GM19193 (cell line): ENCODE data around the gene TFE3.

ENCODE experiments used
- POLR2A ChIP-seq: IDR thresholded peaks from 4 replicates; pipeline ENCODE4 v1.6.1; 2011; ENCODE audit not compliant: insufficient read depth, insufficient read length; ENCODE audit errors: extremely low read depth

TFE3 gene

DNA sequence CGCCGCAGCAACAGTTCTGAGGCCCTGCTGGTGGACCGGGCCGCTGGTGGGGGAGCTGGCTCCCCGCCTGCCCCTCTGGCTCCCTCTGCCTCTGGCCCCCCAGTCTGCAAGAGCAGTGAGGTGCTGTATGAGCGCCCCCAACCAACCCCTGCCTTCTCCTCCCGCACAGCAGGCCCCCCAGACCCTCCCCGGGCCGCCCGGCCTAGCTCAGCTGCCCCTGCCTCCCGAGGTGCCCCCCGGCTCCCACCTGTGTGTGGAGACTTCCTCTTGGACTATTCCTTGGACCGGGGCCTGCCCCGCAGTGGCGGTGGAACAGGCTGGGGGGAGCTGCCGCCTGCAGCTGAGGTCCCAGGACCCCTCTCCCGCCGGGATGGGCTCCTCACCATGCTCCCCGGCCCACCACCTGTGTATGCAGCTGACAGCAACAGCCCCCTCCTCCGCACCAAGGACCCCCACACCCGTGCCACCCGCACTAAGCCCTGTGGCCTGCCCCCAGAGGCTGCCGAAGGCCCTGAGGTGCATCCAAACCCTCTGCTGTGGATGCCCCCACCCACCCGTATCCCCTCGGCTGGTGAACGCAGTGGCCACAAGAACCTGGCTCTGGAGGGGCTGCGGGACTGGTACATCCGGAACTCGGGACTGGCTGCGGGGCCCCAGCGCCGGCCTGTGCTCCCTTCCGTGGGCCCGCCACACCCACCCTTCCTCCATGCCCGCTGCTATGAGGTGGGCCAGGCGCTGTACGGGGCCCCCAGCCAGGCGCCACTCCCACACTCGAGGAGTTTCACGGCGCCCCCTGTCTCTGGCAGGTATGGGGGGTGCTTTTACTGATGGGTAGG is 24.3 kb upstream of the TFE3 start:
- TF ChIP-seq POLR2A: no peak

DNA sequence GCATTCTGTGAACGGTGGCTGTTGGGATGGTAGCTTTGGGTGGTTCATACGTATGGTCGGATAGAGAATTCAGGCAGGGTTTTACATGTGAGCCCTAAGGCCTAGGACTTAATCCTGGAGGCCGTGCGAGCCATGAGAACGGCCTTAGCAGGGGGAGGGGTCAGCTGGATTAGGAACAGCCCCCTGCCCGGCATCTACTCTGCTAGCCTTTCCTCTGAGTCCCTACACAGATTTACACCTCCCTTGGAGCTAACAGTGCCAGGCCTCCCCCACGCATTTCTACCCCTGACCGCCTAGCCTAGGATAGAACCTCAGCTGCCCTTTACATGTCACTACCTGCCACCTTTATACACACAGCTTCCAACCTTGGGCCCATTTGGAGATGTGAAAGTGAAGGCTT is 23.5 kb upstream of the TFE3 start:
- TF ChIP-seq POLR2A: no peak

DNA sequence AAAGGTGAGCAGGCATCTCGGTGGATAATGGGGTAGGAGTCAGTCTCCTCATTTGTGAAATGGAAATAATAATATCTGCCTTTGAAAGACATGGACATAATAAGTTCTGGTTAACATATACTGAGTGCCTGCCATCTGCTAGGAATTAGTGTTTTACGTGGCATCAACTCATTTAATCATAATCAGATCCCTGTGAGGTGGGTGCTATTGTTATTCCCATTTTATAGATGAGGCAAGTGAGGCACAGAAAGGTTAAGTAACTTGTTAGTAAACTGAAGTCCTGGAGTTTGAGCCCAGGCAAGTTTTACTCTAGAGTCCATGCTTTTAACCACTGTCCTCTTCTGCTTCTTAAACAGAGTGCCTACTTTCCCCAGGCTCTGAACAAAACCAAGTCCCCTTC is 23.1 kb upstream of the TFE3 start:
- TF ChIP-seq POLR2A: no peak

DNA sequence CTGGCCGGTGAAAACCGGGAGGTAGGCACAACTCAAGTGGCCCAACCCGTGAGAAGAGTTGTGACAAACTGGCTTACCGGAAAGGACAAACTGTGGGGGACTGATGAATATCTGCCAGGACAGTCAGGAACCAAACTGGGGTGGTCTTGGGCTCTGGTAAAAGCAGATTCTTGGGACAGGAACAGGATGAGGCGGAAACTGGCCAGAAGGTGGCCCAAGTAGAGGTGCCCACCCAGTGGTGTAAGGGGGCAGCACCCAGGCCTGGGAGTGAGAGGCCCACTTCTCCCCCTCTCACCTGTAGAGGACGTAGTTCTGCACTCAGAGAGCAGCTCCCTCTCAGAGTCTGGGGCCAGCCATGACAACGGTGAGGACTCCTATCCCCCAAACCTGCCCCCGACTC is 21.6 kb upstream of the TFE3 start:
- no peak for TF ChIP-seq POLR2A

DNA sequence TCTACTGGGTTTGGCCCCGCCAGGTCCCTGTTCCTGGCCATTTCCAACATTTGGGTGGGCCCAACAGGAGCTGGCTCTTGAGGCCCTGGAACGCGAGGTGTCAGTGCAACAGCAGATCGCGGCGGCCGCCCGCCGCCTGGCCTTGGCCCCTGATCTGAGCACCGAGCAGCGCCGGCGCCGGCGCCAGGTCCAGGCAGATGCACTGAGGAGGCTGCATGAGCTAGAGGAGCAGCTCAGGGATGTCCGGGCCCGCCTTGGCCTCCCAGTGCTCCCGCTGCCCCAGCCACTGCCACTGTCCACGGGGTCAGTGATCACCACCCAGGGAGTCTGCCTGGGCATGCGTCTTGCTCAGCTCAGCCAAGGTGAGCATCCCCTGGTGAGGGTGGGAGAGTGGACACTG is 21.1 kb upstream of the TFE3 start:
- no peak for TF ChIP-seq POLR2A

DNA sequence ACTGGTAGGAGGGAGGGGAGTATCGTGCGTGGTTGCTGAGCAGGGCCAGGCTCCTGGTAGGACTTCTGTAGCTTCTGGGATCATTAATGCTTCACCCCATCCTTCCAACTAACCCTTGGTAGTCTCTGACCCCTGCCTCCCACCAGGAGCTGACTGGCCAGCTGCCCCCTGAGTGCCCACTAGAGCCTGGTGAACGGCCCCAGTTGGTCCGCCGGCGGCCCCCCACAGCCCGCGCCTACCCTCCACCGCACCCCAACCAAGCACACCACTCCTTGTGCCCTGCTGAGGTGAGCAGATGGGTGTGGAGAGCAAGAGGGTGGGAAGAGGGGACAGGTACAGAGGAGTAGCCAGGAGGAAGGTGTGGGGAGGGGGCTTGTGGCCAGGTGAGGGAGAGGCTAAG is 20.6 kb upstream of the TFE3 start:
- no peak for TF ChIP-seq POLR2A

DNA sequence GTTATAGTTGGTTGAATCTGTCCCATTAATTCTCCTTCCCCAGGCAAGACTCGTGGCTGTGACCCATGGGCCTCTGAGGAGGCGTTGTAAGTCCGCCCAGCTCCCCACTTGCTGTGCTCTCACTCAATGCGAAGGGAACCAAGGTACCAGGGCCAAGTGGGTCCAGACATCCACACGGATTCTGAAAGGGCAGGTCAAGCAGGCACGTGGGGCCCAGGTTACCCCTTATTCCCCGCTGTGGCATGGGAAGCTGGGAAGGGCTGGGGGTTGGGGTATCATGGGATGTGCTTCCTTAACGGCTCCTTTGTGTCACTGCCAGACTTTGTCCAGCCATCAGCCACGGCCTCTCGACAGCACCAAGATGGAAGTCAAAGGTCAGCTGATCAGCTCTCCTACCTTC is 18.8 kb upstream of the TFE3 start:
- no peak for TF ChIP-seq POLR2A

DNA sequence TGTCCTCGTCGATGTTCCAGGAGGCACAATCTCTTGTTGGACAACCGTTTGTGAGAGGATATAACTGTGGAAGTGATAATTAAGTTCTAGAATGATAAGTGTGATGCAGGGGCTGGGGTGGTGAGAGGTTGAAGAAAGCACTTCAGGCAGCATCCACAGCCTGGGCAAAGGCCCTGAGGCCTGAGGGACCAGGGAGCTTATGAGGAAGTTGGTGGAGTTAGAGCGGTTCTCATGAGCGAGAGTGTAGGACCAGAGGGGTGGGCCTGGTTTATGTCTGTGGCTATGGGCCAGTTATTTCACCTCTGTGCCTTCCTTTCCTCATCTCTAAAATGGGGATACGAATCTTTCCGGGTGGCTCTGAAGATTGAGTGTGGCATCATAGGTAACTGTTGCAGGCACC is 18.3 kb upstream of the TFE3 start:
- no peak for TF ChIP-seq POLR2A

DNA sequence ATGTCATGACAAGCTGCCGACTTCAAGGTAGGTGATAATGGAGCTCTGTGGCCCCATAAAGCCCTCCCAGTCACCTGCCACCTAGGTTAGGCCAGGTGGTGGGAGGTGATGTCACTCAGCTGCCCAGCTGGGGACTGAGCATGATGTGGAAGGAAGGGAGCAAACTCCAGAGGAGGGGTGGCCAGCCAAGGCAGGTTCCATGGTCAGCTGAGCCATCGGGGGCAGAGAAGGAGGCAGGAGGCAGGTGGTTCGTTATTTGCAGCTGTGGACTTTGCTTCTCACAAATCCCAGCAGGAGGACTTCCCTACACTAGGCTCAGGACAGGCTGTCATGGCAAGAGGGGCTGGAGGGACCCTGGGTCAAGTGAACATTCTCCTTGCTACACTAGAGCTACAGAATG is 17.8 kb upstream of the TFE3 start:
- no peak for TF ChIP-seq POLR2A

DNA sequence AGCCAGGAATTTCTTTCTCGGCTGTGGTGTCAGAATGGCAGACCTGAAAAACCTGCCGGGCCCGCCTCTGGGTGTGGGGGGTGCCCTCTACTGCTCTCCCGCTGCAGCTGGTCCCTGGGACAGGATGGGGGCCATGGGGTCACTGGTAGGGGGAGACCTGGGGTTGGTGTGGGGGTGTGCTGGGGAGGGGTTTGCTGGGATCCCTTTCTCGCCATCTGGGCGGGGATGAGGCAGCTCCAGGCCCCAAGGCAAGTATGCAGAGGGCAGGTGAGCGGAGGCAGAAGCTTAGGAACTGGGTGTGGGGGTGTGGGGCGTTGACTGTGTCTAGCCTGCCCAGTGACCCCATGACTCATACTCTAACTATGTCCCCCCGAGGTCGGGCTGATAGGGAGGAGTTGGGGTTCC is 16.5 kb upstream of the TFE3 start:
- TF ChIP-seq POLR2A: no peak

DNA sequence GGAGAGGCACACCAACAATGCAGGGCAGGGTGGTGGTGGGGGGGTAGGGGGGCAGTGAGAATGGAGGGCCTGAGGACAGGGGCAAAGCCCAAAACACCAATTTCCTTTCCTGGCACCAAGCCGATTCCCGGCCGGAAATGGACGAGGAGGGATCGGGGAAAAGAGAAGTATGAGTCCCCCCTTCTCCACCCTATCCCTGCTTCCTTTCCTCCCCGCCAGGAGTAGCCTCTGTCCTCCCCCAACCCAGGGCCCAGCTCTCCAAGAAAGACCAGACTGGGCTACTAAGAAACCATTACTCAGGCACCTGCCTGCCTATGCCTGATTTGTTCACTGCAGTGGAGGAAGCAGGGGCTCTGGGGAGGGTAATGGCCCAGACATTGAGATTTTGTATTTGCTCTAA is 16.0 kb upstream of the TFE3 start:
- TF ChIP-seq POLR2A: no peak

DNA sequence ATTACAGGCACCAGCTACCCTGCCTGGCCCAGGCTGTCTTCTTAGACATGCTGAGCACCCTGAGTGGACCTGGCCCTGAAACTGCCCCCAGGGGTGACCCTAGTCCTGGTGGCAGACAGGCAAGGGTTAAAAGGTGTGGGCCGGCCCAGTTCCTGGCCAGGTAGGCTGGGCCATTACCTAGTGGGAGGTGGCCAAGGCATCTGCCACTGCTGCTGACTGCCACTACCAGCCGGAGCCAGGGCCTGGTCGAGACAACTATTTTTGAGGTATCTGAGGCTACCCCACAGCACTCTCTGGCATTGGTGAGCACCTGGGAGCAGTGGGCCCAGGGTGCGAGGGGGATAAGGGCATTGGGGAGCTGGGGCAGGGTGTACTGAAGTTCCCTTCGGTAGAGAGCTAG is 15.6 kb upstream of the TFE3 start, which contains the start of gene CCDC120:
CCDC120 (plus strand) TSS at position 206 of the 400 bp plus-strand sequence. CDS start 3,043 bp downstream, outside the sequence.
- TF ChIP-seq POLR2A: no peak

DNA sequence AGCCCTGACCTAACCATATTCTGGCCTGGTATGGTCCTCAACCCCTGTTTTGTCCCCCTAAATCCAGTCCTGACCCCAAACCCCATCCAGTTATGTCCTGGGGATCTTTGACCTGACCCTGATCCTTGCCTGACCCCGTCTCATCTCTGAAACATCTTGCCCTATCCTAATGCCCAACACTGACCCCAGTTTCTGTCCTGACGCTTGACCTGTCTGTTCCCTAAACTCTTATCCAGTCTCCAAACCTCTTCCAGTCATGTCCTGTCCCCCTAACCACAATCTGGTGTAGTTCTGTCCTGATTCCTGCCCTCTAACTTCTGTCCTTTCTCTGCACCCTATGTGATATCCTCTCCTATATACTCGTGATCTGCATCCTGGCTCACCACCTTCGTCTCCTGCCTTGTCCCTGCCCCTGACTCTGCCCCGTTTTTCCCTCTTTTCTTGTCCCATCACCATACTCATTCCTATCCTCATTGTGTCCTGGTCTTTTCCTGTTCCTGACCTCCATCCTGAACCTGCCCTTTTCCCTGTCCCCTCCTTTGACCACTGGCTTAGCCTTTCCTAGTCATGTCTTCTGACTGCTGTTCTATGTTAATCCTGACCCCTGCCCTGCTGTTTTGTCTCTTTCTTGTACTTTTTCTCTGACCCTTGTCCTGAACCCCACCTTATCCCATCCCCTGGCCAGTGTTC is 11.1 kb upstream of the TFE3 start:
- no peak for TF ChIP-seq POLR2A

DNA sequence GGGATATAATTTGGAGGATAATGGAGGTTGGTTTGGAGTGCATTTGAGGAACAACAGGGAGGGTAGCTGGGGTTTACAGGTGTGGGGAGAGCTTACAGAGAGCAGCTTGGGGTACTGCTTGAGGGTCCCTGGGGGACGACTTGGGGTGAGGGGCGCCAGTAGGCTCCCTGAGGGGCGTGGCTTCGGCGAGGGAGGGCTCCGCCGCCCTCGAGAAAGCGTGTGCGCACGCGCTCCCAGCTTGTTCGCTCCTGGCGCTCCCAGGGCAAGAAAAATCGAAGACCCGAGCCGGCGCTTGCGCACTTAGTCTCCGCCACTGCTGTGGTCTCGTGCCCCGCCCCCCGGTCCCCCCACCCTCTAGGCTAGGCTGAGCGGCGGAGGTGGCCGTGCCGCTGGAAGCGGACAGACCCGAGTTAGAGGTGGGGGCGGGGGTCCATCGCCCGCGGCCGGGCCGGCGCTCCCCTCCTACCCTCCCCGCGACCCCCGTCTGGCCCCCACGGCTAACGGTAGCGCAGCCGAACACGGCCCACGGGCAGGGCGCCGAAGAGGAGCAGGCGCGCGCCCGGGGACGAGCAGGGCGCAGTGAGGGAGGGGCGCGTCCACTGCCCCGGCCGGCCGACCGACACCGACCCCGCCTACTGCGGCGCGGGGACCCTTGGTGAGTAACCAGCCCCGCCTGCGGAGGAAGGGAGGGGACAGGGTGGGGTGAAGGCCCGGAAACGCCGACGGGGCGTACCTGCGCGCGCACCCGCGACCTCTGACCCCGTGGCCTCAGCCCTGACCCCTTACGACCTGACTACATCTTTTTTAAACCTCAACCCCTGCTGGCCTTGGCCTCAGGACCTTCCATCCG is 10.3 kb upstream of the TFE3 start:
- TF ChIP-seq POLR2A: peak; percentile 34

DNA sequence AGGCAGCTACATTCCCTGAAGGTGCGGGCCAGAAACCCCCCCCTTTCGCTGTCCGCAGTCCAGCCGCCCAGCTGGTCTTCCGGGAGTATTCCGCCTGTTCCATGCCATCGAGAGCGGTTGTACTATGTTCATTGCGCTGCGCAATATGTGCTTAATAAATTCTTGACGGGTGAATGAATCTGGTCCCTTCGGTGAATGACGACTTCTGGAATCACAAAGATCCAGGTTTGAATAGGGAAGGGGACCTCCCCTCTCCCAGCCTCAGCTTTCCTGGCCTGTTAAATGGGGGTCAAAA is 777 bp upstream of the TFE3 start:
- TF ChIP-seq POLR2A: no peak
